Measurements from ENCODE around the gene PMM2.

DNA sequence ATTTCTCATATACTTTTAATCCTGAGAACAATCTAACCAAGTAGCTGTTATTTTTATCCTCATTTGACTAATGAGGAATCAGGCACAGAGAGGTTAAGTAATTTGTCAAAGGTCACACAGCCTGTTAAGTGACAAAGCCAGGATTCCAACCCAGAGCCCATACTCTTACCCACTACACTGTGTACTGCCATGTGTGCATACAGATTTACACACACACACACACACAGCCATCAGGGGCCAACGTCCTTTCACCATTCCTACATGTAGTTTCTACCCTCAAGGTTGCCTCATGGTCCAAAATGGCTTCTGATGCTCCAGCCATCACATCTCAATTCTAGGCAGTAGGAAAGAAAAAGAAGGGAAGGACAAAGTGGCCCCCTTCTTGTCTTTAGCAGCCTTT is 22.3 kb upstream of the PMM2 start:
- TF ChIP-seq POLR2A (IDR thresholded peaks at IDR 0.05) (no peak), POLR2AphosphoS5 (IDR thresholded peaks at IDR 0.05) (no peak)
- TF ChIP-seq, protein P1, sequence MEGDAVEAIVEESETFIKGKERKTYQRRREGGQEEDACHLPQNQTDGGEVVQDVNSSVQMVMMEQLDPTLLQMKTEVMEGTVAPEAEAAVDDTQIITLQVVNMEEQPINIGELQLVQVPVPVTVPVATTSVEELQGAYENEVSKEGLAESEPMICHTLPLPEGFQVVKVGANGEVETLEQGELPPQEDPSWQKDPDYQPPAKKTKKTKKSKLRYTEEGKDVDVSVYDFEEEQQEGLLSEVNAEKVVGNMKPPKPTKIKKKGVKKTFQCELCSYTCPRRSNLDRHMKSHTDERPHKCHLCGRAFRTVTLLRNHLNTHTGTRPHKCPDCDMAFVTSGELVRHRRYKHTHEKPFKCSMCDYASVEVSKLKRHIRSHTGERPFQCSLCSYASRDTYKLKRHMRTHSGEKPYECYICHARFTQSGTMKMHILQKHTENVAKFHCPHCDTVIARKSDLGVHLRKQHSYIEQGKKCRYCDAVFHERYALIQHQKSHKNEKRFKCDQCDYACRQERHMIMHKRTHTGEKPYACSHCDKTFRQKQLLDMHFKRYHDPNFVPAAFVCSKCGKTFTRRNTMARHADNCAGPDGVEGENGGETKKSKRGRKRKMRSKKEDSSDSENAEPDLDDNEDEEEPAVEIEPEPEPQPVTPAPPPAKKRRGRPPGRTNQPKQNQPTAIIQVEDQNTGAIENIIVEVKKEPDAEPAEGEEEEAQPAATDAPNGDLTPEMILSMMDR (IDR thresholded peaks at IDR 0.05), result no peak
